ENCODE measurements around the gene IL10RB. TPM values are rescaled to one million over a fixed set of nuclear protein-coding genes. Genes with fewer than 3 reads are reported as not detected.

Gene IL10RB
- total and polyA plus RNA-seq, 2 of the 8 experiments (the other 6 are each of a cell fraction or from before 2014, with no cell fraction given), result 2.7 to 3.2 TPM

DNA sequence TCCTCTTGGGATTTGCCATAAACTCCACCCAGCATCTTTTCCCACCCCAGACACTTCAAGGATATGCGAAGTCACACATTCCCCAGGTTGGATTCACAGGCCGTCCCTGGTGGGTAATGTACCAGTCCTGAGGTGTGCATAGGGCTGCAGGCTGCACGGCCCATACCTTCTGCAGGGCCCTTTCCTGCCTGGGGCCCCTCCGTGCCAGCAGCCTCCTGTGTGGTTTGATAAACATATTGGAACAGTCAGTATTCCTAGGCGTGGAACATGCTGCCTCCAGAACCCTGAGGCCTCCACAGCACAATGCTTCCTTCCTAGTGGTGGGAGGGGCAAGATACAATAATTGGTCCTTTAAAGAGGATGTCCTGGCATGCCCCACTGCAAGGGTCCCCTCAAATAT lies 26.6 kb downstream of the IL10RB start:
- Histone ChIP-seq H3K9ac (replicated peaks in 1 of 4; ENCODE audit: extremely low read depth in 1 of 4, low read depth in 3 of 4, low read length in 3 of 4) (no peak overlapping the region; a peak in 1 of 7 replicates), H4K91ac (replicated peaks; ENCODE audit: insufficient read length, low read length) (no peak overlapping the region), H3K14ac (ENCODE audit: insufficient read length) (no peak overlapping the region), H2BK5ac (ENCODE audit: low read depth, low read length) (no peak overlapping the region; the same call in 1 of the 2 replicates), H4K5ac (ENCODE audit: insufficient read length, low read depth, low read length) (no peak overlapping the region), H3K4ac (replicated peaks; ENCODE audit: insufficient read length, low read depth, low read length) (no peak overlapping the region), H3K27ac (ENCODE audit: low read depth, low read length) (no peak overlapping the region), H3K9me3 (ENCODE audit: insufficient read depth in 2 of 2, low read depth in 1 of 2, low read length in 1 of 2) (no peaks in the 10 kb centered on the region), H3K23me2 (ENCODE audit: low read depth, low read length) (no peaks in the 10 kb centered on the region), H3K4me1 (replicated peaks in 1 of 4; ENCODE audit: control insufficient read depth in 3 of 4, insufficient read depth in 4 of 4, low read length in 3 of 4) (no peaks in the 10 kb centered on the region), H3K27me3 (replicated peaks in 1 of 4; ENCODE audit: control insufficient read depth in 3 of 4, extremely low read depth in 1 of 4, insufficient read depth in 3 of 4, low read length in 3 of 4) (no peaks in the 10 kb centered on the region), H2BK15ac (ENCODE audit: low read length) (no peak overlapping the region), H2AFZ (ENCODE audit: low read length) (no peak overlapping the region), H2BK12ac (ENCODE audit: low read depth, low read length) (no peak overlapping the region), H3K18ac (ENCODE audit: extremely low read depth, low read length) (no peak overlapping the region), H4K8ac (ENCODE audit: extremely low read depth, insufficient read depth, low read length) (no peak overlapping the region; the same call in 1 of the 2 replicates), H2BK20ac (ENCODE audit: low read length) (no peak overlapping the region), H3K79me1 (ENCODE audit: low read depth, low read length) (no peaks in the 10 kb centered on the region), H3K23ac (ENCODE audit: insufficient read length) (no peak overlapping the region), H3K79me2 (ENCODE audit: control insufficient read depth in 1 of 2, insufficient read depth in 2 of 2, low read length in 2 of 2) (no peaks in the 10 kb centered on the region), H2AK5ac (ENCODE audit: low read depth, low read length) (no peak overlapping the region), H3K36me3 (ENCODE audit: control insufficient read depth in 2 of 4, insufficient read depth in 4 of 4, low read length in 3 of 4) (no peaks in the 10 kb centered on the region), H3K56ac (replicated peaks; ENCODE audit: insufficient read length, low read depth, low read length) (no peak overlapping the region), H3K4me3 (ENCODE audit: extremely low read depth in 1 of 4, insufficient read depth in 2 of 4, low read depth in 3 of 4, low read length in 4 of 4) (no peak overlapping the region), H3K4me2 (ENCODE audit: insufficient read depth in 1 of 2, low read depth in 2 of 2, low read length in 2 of 2) (no peak overlapping the region), H2BK120ac (replicated peaks; ENCODE audit: low read depth, low read length) (no peak overlapping the region), H4K20me1 (replicated peaks in 1 of 2; ENCODE audit: control insufficient read depth in 1 of 2, insufficient read depth in 2 of 2, low read length in 2 of 2) (peaks cover 0 to 2% of the 10 kb centered on the region in 2 experiments)
- ChIA-PET POLR2A (ENCODE audit: partially characterized antibody) (interaction anchor here (1.2 kb wide), 1 partner anchor 20 kb away, joined by 3 read pairs; no protein-coding TSS in a partner anchor), CTCF (ENCODE audit: partially characterized antibody) (no interaction called here)
- WGBS, 2 experiments (ENCODE audit: extremely low coverage in 1 of 2, insufficient coverage in 1 of 2, insufficient read length in 1 of 2, insufficient replicate concordance in 2 of 2, low coverage in 1 of 2, low lambda C conversion rate in 2 of 2, missing lambda C conversion rate in 1 of 2), result 89% methylated on average over 5 of the region's 5 CpGs; no CpG with 5 or more reads in 1 of the 2 experiments
- TF ChIP-seq RXRA (IDR thresholded peaks at IDR 0.05; ENCODE audit: insufficient read depth, low read depth, low read length) (no peak), SP4 (IDR thresholded peaks at IDR 0.05; ENCODE audit: low read length) (no peak), BCL11A (IDR thresholded peaks at IDR 0.05; ENCODE audit: low read depth in 2 of 2, low read length in 2 of 2) (no peak), NANOG (IDR thresholded peaks at IDR 0.05; ENCODE audit: insufficient read depth, low read depth, low read length, poor library complexity, severe bottlenecking) (no peak), SIX5 (IDR thresholded peaks at IDR 0.05; ENCODE audit: low read depth, low read length) (no peak), JUN (IDR thresholded peaks at IDR 0.05; ENCODE audit: low read depth, low read length) (no peak)
- DNase-seq (ENCODE audit: low read depth in 1 of 2, low spot score in 2 of 2), result no peak
- FAIRE-seq, result no peak

All from H1 (cell line).